HG03378 (cell line): ENCODE results near the gene XXYLT1.

Source experiments
- ATAC-seq: cut with Tn5 transposase; IDR thresholded peaks from one replicate; pipeline ENCODE4 v1.9.1; 2021; ENCODE audit warnings: mild to moderate bottlenecking, moderate library complexity; ENCODE audit not compliant: unreplicated experiment

The XXYLT1 gene

GRCh38 chr3:195268576-195269309, 2.2 kb downstream of the XXYLT1 start:
- ATAC-seq = no peak

GRCh38 chr3:195267096-195267495, 3.9 kb downstream of the XXYLT1 start:
- no peak for ATAC-seq

- no peak for ATAC-seq
These were observed 4.5 kb downstream of the XXYLT1 start for GRCh38 chr3:195266428-195266827.

GRCh38 chr3:195265363-195265976, 5.5 kb downstream of the XXYLT1 start:
- ATAC-seq = no peak

- ATAC-seq = no peak
These were observed 6.9 kb downstream of the XXYLT1 start for GRCh38 chr3:195263925-195264600.

- no peak for ATAC-seq
These were observed 7.6 kb downstream of the XXYLT1 start for GRCh38 chr3:195263193-195263924.

GRCh38 chr3:195261925-195262324, 9.0 kb downstream of the XXYLT1 start:
- ATAC-seq = no peak

- ATAC-seq = peak; percentile 17
These were observed 10.6 kb downstream of the XXYLT1 start for GRCh38 chr3:195260280-195260905.

- ATAC-seq = peak; percentile 74
These were observed 11.3 kb downstream of the XXYLT1 start for GRCh38 chr3:195259475-195260279.

GRCh38 chr3:195259154-195259474, 11.8 kb downstream of the XXYLT1 start:
- ATAC-seq = no peak

GRCh38 chr3:195258449-195259153, 12.4 kb downstream of the XXYLT1 start:
- ATAC-seq = no peak

GRCh38 chr3:195257454-195258448, 13.2 kb downstream of the XXYLT1 start:
- ATAC-seq = no peak

- ATAC-seq = no peak
These were observed 14.1 kb downstream of the XXYLT1 start for GRCh38 chr3:195256639-195257453.

GRCh38 chr3:195255571-195256501, 15.1 kb downstream of the XXYLT1 start:
- ATAC-seq = no peak

- ATAC-seq = no peak
These were observed 15.8 kb downstream of the XXYLT1 start for GRCh38 chr3:195255176-195255500.

- no peak for ATAC-seq
These were observed 16.3 kb downstream of the XXYLT1 start for GRCh38 chr3:195254454-195255175.
